GM19468 (cell line): ENCODE results near the gene ZNF2.
"Not testable (repeated sequence)": the region's sequence is repeated elsewhere in the genome, so short reads cannot be mapped to it uniquely, and the experiment has no call there.

Experiments
- ATAC-seq: cut with Tn5 transposase; IDR thresholded peaks from one replicate; pipeline ENCODE4 v1.9.1; 2021; ENCODE audit warnings: mild to moderate bottlenecking, moderate library complexity, moderate number of reproducible peaks; ENCODE audit not compliant: unreplicated experiment; ENCODE audit errors: extremely low read depth

The ZNF2 gene

DNA sequence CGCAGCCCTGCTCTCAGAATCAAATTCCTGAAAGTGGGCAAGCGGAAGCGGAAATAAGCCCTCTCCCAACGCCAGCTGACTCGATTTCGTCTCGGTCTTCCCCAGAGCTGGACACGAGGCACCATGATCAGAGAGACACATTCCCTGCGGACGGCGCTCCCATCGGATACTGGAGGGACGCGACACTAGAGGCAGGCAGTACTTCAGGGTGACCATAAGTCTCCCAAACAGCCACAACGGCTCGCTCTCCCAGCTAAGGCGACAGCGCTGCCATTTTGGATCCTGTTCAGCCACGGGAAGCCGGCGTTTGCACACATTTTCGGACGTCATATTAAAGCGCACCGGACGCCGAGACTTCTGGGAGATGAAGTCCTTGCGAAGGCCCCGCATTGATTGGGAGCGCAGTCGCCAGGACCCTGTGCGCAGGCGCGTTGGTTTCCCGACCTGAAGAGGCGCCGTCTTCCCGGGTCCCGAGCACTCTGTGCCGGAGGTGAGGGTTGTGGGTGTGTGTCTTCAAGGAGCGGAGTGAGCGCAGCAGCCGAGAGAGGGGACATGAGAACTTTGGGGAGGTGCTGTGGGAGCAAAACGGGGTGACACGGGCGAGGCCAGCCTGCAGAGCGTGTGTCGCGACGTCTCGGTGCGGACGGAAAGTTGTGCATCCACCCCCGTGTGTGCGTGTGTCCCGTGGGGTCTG, at the start of gene ZNF2:
Gene ZNF2, plus strand, starts transcription at position 439 of the 694 bp plus-strand sequence. CDS start 10,418 bp downstream, outside the sequence.
- peak; percentile 85 for ATAC-seq

DNA sequence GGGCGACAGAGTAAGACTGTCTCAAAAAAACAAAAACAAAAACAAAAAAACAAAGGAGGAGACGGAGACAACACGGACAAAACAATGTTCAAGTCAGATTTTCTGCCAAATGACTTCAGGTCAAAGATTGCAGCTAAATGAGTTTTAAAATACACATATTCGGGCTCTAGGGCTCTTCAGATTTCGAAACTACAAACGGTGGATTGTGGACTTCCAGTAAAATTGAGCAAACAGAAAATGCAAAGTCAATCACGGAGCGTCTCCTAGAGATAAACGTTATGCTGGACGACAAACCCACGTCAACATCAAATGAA, 44.6 kb upstream of the ZNF2 start:
- no peak for ATAC-seq

DNA sequence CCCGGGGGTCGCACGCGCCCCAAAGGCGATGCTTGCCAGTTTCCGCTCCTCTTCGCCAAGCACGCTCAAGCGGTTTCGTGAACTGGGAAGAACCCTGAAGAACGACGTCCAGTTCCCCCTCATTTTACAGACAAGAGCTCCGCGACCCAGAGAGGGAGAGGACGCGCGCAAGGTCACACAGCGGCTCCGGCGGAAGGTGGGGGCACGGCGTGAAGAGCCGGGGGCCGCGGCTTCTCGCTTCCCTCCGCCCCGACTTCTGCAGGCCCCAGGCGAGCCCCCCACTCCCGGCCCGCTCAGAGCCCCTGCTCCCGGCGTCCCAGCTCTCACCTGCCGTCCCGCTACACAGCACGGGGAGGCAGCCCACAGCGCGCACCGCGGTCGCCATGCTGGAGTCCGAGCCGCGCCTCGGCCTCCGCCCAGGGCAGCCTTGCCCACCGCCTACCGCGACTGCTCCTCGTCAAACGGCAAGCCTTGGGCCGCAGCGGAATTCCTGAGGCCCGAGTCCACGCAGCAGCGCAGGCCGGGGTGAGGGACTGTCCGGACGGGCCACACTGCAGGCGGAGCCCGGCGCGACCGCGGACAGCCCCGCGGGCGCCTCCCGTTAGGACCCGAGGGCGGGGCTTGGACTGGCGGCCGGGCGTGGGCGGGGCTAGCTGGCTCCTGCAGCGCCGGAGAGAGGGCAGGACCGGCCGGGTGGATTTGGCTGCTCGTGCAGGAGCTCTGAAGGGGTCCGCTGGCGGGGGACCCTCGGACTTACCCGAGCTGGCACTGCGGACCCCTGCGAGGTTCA, 44.0 kb upstream of the ZNF2 start, which contains the start of gene MRPS5:
Gene MRPS5, minus strand, starts transcription at position 402 of the 790 bp plus-strand sequence. Its CDS starts 17 bp downstream, at position 385.
- ATAC-seq: peak; percentile 87

DNA sequence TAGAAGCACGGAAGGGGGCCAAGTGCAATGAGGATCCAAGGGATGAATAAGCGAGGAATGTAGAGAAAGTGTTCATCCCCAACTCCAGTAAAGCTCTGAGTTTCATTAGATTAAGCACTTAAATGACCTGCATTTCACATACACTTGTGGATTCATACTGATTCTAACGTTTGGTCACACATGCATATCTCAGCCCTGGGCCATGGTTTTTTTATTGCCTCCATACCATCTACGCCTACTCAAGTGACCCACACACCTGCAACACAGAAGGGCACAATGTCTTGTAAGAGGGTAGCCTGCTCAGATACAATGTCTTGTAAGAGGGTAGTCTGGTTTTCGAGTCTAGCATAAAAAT, 43.4 kb upstream of the ZNF2 start:
- no peak for ATAC-seq

DNA sequence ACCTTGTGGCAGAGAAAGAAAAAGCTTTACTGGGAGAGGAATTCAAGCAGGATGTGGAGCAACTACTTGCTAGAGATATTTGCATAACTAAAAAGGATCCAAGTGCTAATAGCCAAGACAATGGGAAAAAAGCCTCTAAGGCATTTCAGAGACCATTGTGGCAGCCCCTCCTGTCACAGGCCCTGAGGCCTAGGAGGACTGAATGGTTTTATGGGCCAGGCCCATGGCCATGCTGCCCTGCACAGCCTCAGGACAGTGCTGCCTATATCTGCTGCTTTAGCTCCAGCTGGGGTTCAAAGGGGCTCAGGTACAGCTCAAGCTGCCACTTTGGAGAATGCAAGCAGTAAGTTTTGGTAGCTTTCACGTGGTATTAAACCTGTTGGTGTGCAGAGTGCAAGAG, 26.9 kb upstream of the ZNF2 start:
- no peak for ATAC-seq

DNA sequence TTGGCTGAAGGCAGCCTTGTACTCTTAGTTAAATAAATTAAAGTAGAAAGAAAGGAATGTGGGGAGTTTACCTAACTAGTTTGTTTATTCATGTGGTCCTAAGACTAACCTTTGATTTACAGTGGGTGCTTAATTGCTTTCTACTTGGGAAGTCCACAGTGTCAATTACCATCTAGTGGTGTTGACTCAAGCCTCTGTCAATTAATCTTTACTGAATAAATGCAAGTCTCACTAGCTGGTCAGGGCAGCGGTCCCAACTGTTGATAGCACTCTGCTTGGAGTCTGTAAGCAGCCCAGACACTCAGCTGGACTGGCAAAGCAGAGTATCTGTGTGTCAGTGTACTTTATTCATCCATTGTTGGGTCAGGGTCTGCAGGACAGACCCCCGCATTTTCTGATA, 21.8 kb upstream of the ZNF2 start:
- ATAC-seq: no peak

DNA sequence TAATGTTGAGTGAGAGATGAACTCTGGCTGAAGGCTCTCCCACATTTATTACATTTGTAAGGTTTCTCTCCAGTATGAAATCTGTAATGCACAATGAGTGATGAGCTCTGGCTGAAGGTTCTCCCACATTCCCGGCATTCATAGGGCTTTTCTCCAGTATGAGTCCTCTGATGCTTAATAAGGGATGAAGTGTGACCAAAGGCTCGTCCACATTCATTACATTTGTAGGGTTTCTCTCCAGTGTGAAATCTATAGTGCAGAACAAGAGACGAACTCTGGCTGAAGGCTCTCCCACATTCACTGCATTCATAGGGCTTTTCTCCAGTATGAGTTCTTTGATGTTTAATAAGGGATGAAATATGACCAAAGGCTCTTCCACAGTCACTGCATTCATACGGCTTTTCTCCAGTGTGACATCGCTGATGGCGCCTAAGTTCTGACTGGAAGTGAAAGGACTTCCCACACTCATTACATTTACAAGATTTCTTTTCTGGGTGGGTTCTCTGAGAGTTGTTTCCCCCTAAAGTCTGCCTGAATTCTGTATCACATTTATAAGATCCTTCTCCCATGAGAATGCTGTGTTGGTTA, 16.1 kb upstream of the ZNF2 start:
- ATAC-seq: no peak

DNA sequence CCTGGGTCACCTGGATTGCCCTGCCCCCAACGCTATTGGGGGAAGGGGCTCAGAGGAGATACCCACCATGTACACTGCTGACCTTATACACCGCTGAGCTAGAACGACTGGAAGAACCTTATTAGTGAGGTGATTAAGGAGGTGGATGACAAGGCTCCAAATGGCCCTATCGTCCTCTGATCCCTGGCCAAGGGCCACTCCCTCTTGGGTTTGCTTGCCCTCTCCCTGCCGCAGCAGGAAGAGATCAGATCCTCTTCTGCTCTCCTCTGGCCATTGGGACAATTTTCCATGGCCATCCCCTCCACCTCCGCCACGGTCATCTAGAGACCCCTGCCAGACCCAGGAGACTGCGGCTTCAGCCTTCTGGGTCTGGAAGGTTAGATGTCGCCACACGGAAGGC, 7.2 kb upstream of the ZNF2 start:
- ATAC-seq: no peak

DNA sequence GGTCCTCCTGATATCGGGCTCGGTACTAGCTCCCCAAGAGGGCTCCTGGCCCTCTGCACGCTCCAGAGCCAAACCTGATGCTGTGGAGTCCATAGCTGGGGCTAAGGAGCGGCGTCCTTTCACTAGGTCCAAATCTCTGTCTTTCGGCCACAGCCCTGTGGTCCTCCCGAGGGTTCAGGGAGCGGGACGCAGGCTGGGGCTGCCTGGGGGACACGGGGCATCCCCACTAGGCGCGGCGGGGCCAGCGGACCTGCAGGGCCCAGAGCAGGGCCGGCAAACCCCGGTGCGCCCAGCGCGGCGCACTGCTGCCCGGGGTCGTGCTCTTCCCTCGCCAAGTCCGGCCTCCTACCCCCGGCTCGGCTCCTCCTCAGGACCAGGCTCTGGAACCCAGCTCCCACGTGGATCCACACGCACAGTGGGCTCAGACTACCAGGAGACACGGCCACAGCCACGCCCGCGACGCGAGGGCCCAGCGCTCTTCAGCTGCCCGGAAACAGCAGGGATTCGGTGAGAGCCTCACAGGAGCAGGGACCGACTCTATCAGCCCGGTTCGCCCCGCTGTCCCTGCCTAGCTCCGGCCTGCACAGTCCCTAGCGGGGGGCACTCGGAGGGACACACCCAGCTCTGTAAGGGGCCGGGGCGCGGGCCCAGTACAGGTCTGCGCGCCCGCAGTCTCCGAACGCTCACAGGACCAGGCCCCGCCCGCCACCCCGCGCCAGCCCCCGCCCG, 6.6 kb upstream of the ZNF2 start:
- ATAC-seq: no peak

DNA sequence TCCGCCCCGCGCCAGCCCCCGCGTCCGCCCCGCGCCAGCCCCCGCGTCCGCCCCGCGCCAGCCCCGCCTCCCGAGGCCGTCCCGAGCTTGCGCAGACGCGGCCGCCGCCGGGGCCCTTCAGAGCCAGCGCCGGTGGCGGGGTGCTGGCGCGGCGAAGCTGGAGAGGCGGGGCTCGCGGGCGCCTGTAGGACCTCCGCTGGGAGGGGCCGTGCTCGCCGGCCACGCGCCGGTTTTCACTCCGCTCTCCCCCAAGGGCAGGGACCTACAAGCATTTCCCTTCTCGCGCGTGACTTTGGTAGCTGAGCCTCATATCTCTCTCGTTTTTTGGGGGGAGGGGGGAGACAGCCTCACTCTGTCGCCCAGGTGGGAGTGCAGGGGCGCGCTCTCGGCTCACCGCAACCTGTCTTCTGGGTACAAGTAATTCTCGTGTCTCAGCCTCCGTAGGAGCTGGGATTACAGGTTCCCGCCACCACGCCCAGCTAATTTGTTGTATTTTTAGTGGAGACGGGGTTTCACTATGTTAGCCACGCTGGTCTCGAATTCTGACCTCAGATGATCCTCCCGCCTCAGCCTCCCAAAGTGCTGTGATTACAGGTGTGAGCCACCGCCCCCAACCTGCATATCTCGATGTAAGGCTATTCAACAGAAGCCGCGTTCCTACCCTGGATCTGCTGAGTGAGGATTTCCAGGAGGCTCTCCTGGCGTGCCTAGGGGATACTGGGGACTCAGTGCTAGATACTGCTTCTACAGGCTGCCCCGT, 5.7 kb upstream of the ZNF2 start, which contains the start of gene ZNF514:
Gene ZNF514, minus strand, starts transcription at position 159 of the 760 bp plus-strand sequence. CDS start 6,595 bp downstream, outside the sequence.
- ATAC-seq: peak; percentile 87

DNA sequence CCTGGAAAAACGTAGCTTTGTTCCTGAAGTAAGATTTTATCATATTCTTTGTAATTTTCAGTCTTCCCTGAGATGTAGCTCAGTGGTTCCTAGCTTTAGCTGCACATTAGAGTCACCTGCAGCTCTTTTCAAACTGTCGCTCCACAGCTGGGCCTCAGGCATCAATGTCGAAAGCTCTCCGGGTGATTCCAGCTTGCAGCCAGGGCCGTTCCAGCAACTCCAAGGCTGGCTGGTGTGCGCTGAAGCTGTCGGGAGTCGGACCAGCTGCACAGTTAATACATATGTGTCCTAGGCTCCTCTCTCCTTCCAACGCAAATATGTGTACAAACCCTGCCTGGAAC, 609 bp upstream of the ZNF2 start:
- ATAC-seq: no peak

DNA sequence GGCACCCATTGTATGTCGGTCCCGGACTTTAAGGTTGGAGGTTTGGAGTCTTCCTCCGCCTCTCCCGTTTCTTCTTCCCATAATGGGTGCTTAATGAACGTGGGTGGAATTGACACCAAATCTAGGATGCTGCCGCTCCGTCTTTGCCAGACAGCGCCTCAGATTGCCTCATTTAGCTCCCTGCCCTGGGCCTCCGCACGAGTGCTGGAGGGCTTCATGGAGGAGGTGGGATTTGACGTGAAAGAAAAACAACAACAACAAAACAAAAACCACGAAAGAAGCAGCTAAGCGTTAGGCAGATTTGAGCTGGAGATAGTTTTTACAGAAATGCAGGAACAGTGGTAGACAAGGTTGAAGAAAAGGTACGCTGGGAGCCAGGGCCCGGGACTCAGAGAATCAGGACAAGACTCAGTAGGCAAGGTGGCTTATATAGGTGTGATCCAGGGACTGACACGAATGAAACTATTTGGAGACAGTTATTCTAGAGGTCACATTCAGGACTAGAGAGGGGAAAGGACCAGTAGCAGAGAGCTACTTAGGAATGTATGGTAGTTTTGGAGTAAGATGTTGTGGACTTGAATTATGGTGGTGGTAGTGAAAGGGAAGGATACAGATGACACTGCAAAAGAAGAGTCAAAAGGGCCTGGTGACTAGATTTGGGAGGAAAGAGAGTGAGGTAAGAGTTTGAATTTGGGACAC, 605 bp downstream of the ZNF2 start:
- no peak for ATAC-seq

DNA sequence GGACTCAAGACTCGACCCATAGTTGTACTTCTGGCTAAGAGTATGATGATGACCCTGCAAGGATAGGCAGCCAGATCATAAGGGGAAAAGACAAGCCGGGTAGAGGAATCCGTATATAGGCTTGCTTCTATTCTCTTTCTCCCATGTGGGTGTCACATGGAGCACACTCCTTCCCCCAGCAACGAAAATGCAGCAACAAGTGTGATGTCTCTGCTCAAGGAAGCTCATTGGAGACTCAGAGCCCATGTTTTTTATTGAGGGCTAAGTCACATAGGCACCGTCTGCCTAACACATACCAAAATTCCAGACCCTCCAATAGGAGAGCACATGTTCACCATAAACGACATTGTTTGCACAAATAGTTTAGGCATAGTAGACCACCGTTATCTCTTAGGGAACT, 6.3 kb downstream of the ZNF2 start:
- no peak for ATAC-seq

DNA sequence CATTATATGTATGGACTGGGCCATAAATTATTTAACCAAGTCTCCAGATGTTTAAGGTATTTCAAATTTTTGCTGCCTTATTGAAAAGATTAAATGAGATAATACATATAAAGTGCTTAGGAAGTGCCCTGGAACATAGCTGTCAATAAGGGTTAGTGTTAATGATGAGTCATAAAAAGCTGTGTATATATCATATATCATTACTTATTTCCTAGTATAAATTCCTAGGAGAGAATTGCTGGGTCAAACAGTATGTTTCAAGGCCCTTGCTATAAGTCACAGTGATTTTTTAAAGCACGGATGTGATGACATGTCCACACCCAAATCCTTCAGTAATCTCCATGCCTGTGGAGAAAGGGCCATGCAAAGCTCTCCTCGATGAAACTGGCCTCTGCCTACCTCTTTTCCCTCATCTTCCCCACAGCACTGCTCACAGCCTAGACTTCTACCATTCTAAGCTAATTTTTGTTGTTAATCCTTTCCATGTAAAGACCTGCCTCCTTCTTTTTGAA, 8.5 kb downstream of the ZNF2 start:
- no peak for ATAC-seq

DNA sequence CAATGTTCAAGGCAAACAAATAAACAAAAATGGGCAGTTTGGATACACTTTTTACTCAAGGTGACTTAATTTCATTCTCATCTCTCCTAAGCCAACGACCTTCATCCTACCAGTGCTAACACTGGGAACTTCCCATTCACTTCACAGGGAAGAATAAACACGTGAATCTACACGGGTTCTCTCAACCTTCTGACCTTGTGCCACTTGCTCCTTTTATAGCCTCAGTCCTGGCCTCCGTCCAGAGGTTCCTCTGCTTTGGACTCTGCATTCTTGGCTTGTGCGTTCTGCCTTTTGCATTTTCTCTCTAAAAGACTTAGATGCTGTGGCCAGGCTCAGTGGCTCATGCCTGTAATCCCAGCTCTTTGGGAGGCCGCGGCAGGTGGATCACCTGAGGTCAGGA, 13.8 kb downstream of the ZNF2 start:
- no peak for ATAC-seq

DNA sequence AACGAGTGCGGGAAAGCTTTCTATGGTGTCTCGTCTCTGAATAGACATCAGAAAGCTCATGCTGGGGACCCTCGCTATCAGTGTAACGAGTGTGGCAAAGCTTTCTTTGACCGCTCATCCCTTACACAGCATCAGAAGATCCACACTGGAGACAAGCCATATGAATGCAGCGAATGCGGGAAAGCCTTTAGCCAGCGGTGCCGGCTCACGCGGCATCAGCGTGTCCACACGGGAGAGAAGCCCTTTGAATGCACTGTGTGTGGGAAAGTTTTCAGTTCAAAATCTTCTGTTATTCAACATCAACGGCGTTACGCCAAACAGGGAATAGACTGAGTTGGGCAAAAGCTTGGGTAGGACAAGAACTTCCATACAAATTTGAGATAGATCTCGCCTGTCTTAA, 16.2 kb downstream of the ZNF2 start:
- ATAC-seq: no peak

DNA sequence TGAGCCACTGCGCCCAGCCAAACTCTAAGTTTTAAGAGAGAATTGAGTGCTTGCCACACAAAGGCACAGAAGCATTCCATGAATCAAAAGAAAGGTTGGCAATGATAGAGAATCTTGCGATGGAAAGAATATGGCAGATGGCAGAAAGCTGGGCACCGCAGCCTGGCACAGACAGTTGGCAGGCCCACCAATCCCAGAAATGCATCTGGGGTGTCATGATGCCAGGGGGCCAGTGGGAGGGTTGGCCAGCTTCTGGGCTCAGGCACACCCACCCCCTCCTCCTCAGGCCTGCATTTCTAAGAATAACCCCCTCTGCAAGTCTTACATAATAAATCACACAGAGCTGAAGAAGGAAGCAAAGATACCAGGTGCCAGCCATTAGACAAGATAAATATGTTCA, 19.6 kb downstream of the ZNF2 start:
- ATAC-seq: no peak

DNA sequence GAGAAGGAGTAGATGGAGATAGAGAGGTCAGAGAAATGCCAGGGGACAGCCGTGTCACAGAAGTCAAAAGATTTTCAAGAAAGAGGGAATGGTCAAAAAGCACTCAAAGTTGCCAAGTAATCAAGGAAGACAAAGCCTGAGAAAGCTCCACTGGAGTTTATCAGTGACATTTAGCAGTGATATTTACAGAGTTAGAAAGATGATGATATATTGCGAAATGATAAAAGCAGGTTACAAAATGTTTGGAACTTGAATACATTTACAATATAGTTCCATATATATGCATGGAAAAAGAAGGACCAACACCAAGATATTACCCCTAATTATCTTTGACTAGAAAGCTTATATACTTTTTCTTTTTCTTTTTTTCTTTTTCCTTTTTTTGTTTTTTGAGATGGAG, 20.4 kb downstream of the ZNF2 start:
- ATAC-seq: no peak

DNA sequence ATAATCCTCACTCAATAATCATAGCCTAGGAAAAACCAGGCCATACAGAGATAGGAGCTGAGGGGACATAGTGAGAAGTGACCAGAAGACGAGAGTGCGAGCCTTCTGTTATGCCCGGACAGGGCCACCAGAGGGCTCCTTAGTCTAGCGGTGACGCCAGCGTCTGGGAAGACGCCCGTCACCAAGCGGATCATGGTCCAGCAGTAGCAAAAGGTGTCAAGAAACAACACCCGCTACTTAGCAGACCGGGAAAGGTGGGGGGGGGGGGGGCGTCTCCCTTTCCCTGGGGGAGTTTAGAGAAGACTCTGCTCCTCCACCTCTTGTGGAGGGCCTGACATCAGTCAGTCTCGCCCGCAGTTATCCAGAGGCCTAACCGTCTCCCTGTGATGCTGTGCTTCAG, 27.3 kb downstream of the ZNF2 start:
- ATAC-seq: not testable (repeated sequence)
